NCI-H226 (cell line): Measurements from ENCODE around the gene SLC25A39.
A peak's percentile ranks its signal among the peaks of the same experiment; 100 is the strongest.
"Not testable (repeated sequence)": the region's sequence is repeated elsewhere in the genome, so short reads cannot be mapped to it uniquely, and the experiment has no call there.

Experiments
- DNase-seq: peaks from one replicate; pipeline ENCODE4 v3.0.0-alpha.2; 2015

Gene SLC25A39

GRCh38 chr17:44353672-44354331 lies 29.2 kb upstream of the SLC25A39 start:
- DNase-seq, result no peak

GRCh38 chr17:44352828-44353671 lies 28.4 kb upstream of the SLC25A39 start:
- DNase-seq, result no peak

GRCh38 chr17:44351961-44352827 lies 27.6 kb upstream of the SLC25A39 start:
- no peak for DNase-seq

GRCh38 chr17:44351464-44351863 lies 26.8 kb upstream of the SLC25A39 start:
- DNase-seq, result no peak

GRCh38 chr17:44350733-44351226 lies 26.2 kb upstream of the SLC25A39 start:
- no peak for DNase-seq

GRCh38 chr17:44349553-44350070 lies 25.0 kb upstream of the SLC25A39 start:
- no peak for DNase-seq

GRCh38 chr17:44348988-44349364 lies 24.4 kb upstream of the SLC25A39 start:
- no peak for DNase-seq

GRCh38 chr17:44348234-44348987 lies 23.8 kb upstream of the SLC25A39 start:
- no peak for DNase-seq

GRCh38 chr17:44347206-44348055 lies 22.8 kb upstream of the SLC25A39 start:
- not testable (repeated sequence) for DNase-seq

- DNase-seq, result no peak
These were observed 21.6 kb upstream of the SLC25A39 start for GRCh38 chr17:44346064-44346844.

GRCh38 chr17:44345454-44346026 lies 20.9 kb upstream of the SLC25A39 start:
- DNase-seq, result peak; percentile 47

- peak; percentile 95 for DNase-seq
These were observed 20.4 kb upstream of the SLC25A39 start, which contains the start of gene GRN for GRCh38 chr17:44344939-44345453. Gene GRN, plus strand, starts transcription at chr17:44345302. Its CDS starts 3,863 bp downstream, at chr17:44349165.

GRCh38 chr17:44343510-44344209 lies 19.0 kb upstream of the SLC25A39 start:
- DNase-seq, result no peak

GRCh38 chr17:44340553-44340952 lies 15.9 kb upstream of the SLC25A39 start:
- not testable (repeated sequence) for DNase-seq

GRCh38 chr17:44338702-44339101 lies 14.1 kb upstream of the SLC25A39 start:
- no peak for DNase-seq

- no peak for DNase-seq
These were observed 11.3 kb upstream of the SLC25A39 start for GRCh38 chr17:44335968-44336367.

- DNase-seq, result no peak
These were observed 10.9 kb upstream of the SLC25A39 start for GRCh38 chr17:44335564-44335963.

- no peak for DNase-seq
These were observed 10.1 kb upstream of the SLC25A39 start for GRCh38 chr17:44334727-44335126.

- no peak for DNase-seq
These were observed 9.7 kb upstream of the SLC25A39 start for GRCh38 chr17:44334315-44334714.
